HG03442 (cell line): ENCODE measurements around the gene DCLRE1B.

Source experiments
- ATAC-seq: cut with Tn5 transposase; IDR thresholded peaks from one replicate; pipeline ENCODE4 v1.9.1; 2021; ENCODE audit warnings: mild to moderate bottlenecking, moderate library complexity; ENCODE audit not compliant: unreplicated experiment

The DCLRE1B gene

GRCh38 chr1:113904674-113905434, at the start of gene DCLRE1B, which contains the start of gene AP4B1:
Gene DCLRE1B, plus strand, starts transcription at chr1:113905326. Its CDS starts 261 bp downstream, at chr1:113905587.
Gene AP4B1, minus strand, starts transcription at chr1:113904799. Its CDS starts 82 bp downstream, at chr1:113904717.
- ATAC-seq = peak; percentile 87

- ATAC-seq = no peak
These were observed 49.3 kb upstream of the DCLRE1B start for GRCh38 chr1:113855630-113856400.

- ATAC-seq = no peak
These were observed 48.7 kb upstream of the DCLRE1B start for GRCh38 chr1:113856401-113856790.

GRCh38 chr1:113857776-113858175, 47.4 kb upstream of the DCLRE1B start:
- ATAC-seq = no peak

GRCh38 chr1:113858418-113858817, 46.7 kb upstream of the DCLRE1B start:
- peak; percentile 27 for ATAC-seq

- ATAC-seq = no peak
These were observed 46.1 kb upstream of the DCLRE1B start for GRCh38 chr1:113858982-113859381.

GRCh38 chr1:113859478-113860175, 45.5 kb upstream of the DCLRE1B start:
- ATAC-seq = peak; percentile 90

- no peak for ATAC-seq
These were observed 44.2 kb upstream of the DCLRE1B start for GRCh38 chr1:113860891-113861290.

DNA sequence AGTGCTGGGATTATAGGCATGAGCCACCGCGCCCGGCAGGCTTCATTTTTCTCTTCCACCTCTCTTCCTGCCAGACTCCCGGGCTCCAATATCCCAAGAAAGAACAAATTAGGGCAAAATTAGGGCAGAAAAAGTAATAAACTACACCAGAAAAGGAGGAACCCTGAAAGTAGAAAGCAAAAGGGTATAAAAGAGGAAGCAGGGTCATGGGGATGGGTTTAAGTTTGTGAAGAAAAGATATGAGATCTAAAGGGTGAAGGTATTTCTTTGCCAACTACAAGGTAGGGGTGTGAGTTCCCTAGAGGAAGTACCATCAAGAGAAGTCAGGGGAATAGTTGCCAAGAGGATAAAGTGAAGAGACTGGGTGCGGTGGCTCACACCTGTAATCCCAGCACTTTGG, 43.5 kb upstream of the DCLRE1B start:
- no peak for ATAC-seq

GRCh38 chr1:113868387-113869083, 36.6 kb upstream of the DCLRE1B start:
- no peak for ATAC-seq

- ATAC-seq = no peak
These were observed 34.3 kb upstream of the DCLRE1B start for GRCh38 chr1:113870778-113871177.

- ATAC-seq = peak; percentile 92
These were observed 33.5 kb upstream of the DCLRE1B start, which contains the start of gene PTPN22 for GRCh38 chr1:113871597-113872113. Gene PTPN22, minus strand, starts transcription at chr1:113871712.

DNA sequence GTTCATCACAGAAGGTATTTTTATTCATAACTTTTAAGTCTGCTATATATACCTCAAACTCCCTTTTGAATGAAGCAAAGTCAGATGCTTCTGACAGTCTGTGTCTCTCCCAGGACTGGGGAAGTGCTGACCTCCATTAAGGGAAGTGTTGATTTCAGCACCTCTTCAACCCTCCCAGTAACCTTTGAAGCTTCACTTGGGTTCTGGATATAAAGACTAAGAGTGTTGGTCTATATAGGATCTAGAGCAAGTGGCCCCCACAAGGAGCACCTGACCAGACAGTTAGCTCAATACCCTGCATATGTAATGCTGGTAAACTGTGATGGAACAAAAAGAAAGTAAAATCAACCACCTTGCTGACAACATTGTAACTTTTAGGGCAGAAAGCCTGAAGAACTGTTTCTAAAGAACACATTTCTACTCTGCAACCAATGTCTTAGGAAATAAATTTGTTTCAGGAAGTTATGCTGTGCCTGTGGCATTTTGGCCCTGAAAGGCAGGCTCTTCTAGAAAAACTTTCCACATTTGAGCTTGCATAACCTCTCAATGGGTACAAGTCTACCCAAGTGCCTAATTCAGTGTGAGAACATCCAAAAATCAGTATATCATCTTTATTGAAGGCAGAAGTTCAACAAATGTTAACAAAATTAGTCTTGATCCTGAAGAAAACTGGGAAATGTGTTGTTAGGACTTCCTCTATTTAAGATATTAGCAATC, 32.7 kb upstream of the DCLRE1B start:
- no peak for ATAC-seq

GRCh38 chr1:113874012-113874879, 30.9 kb upstream of the DCLRE1B start:
- peak; percentile 29 for ATAC-seq

- ATAC-seq = no peak
These were observed 29.4 kb upstream of the DCLRE1B start for GRCh38 chr1:113875714-113876113.

- no peak for ATAC-seq
These were observed 28.9 kb upstream of the DCLRE1B start for GRCh38 chr1:113876176-113876575.

GRCh38 chr1:113879739-113880038, 25.4 kb upstream of the DCLRE1B start:
- ATAC-seq = no peak

DNA sequence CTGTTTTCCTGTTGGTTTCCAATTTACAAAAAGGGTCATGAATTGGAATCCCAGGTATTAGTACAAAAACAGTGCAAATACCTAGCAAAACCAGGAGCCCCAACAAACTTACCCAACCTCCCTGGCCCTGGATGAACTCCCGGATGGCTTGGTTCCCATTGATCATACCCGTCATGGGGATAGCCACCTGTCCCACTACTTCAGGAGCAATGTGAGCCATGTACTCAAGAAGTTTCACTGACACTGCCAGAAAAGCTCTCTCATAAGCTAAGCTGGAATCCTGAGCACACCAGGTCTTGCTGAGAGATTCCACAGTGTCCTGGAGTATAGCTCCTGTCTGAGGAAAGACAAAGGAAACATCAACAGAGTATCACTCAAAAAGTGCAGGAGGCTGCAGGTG, 23.5 kb upstream of the DCLRE1B start:
- ATAC-seq = no peak
